ENCODE measurements around the gene UFC1.
A peak's percentile ranks its signal among the peaks of the same experiment; 100 is the strongest.

Gene UFC1

DNA sequence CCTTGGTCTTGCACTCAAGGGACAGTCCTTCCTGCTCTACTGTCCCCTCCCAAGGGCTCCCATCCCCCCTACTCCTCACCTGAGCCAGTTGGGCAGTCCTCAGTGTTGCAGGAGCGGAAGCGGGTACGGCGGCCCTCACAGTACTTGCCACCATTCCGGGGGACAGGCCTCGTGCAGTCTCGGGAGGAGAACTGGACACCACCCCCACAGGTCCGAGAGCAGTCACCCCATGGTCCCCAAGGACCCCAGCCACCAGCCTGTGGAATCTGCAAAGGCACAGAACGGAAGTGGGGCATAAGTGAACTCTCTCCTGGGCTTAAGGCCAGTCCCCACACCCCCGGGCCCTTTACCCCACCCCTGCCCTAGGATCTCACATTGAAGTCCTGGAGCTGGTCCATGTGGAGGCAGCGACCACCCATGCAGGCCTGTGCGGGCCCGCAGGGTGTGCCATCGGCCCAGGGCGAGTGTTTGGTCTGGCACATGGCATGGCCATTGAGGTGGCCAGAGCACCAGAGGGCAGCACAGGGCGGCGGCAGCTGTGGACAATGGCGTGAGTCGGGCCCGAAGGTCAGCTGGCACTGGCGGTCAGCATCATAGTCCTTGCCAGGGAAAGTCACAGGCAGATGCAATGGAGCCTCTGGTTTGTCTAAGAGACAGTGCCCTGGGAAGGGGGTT lies 39.9 kb downstream of the UFC1 start:
- no peak for DNase-seq (ENCODE audit: low spot score)

GRCh38 chr1:161195171-161195570 lies 41.4 kb downstream of the UFC1 start:
- DNase-seq (ENCODE audit: low spot score): no peak

- DNase-seq (ENCODE audit: low spot score): no peak
These were observed 42.3 kb downstream of the UFC1 start for GRCh38 chr1:161196111-161196510.

DNA sequence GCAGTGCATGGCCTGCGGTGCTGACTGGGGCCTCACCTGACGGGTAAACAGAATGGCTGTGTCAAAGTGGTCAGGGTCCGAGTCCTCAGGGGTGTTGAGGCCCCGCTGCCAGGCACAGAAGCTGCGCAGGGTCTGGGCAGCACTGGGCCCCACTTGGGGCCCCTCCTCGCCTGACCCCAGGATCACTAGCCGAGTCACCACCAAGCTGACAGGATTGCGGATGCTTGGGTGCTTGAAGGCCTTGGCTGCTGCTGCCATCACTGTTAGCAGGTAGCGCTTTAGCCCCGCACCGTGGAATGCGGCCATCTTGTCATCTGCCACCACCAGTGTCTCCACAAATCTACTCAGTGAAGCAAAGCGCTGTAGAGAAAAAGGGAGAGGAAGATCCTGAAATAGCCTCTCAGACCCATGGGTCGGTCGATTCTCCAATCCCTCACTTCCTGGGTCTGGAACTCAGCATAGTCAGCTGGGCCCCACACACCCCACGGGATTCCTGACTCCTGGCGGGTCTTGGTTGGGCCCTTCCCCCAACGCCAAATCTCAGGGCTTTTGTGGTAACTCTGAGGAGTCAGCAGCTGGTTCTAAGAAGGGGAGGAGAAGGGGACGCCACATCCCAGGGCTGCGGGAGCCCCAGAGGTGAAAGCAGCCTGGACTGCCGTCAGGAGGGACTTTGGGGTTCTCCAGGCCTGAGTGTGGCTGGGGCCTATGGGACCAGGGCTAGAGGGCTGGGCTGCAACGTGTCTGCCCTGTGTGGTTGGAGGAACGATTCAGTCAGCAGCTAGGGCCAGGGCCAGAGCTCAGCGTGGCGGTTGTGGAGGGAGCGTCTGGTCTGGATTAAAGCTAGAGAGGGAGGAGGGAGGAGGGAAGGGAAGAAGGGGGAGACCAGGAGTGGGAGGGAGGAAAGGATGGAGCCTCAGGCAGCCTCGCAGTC lies 43.0 kb downstream of the UFC1 start:
- no peak for DNase-seq (ENCODE audit: low spot score)

DNA sequence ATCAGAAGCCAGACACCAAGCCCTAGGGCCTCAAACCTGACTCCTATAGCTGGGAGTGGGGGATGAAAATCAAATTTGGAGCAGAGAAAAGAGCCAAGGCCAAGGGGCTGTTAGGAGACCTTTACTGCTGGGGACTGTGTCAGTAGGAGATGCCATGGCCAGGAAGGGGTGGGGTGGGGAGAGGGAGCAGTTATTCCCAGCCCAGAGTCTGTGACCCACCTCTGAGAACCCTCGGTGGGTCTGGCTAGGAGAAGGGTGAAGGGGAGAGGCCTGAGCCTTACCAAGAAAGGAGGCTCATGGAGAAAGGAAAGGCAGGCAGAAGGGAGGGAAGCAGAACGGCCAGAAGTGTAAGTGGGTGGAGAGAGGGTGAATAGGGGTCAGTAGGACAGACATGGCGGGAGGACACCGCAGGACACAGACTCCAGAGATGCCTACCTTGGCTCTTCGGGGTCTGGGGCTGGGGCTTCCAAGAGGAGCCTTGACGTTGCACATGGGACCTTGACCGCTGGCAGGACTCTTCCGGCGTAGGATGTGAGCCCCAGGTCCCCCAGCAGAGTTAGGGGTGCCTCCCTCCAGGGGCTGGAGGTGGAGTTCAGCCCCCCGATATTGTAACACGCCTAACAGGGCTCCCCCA lies 43.9 kb downstream of the UFC1 start:
- DNase-seq (ENCODE audit: low spot score): no peak

GRCh38 chr1:161198194-161198896 lies 44.6 kb downstream of the UFC1 start:
- DNase-seq (ENCODE audit: low spot score): no peak

DNA sequence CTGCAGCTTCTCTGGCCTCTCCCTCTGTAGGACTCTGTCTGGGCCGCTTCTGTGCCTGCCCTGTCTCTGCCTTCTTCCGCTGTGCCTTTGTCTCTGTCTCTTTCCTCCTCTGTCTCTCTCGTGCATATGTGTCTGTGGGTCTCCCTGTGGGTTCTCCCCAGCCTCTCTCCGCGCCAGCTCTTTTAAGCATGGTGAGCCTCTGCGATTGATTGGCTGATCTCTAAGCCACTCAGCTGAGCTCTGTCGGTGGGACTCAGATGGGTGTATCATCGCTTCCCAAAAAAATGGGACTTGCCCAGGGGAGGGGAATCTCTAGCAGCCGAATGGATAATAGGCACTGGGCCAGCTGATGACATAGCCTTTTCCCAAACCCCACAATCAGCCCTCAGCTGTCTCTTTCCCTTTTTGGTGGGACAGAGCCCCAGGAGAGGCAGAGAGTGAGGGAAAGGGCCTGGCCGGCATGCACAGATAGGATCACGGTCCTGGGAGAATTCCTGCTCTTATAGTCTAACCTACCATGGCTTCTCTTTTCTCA lies 45.2 kb downstream of the UFC1 start, which contains the start of gene ADAMTS4:
ADAMTS4 (minus strand) TSS at position 158 of the 535 bp plus-strand sequence. CDS start 427 bp downstream, outside the sequence.
- DNase-seq (ENCODE audit: low spot score): no peak

- no peak for DNase-seq (ENCODE audit: low spot score)
These were observed 45.8 kb downstream of the UFC1 start for GRCh38 chr1:161199506-161200139.

DNA sequence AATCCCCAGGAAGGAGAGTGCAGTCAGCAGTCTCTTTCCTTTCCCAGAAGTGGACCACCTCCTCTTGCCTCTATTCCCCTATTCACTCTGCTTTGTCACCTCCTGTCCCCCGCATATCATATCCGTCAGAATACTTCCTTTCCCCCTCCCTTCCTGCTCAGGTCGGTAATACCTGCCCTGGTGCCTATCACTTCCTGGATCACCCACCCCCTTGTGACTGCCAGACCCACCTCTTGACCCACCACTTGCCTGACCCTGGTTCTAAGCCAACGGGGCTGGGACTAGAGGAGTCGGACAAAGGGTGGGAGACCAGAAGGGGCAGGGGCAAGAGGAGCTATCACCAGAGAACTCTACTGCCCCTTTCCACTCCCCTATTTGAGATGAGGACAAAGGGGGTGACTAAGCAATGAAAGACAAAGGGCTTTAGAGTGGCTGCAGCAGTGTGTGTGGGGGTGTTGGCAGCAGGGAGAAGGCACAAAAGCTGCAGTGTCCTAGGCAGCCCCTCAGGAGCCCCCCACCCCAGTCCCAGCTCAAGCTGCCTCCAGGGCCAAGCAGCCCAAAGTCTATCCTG lies 46.7 kb downstream of the UFC1 start:
- no peak for DNase-seq (ENCODE audit: low spot score)

DNA sequence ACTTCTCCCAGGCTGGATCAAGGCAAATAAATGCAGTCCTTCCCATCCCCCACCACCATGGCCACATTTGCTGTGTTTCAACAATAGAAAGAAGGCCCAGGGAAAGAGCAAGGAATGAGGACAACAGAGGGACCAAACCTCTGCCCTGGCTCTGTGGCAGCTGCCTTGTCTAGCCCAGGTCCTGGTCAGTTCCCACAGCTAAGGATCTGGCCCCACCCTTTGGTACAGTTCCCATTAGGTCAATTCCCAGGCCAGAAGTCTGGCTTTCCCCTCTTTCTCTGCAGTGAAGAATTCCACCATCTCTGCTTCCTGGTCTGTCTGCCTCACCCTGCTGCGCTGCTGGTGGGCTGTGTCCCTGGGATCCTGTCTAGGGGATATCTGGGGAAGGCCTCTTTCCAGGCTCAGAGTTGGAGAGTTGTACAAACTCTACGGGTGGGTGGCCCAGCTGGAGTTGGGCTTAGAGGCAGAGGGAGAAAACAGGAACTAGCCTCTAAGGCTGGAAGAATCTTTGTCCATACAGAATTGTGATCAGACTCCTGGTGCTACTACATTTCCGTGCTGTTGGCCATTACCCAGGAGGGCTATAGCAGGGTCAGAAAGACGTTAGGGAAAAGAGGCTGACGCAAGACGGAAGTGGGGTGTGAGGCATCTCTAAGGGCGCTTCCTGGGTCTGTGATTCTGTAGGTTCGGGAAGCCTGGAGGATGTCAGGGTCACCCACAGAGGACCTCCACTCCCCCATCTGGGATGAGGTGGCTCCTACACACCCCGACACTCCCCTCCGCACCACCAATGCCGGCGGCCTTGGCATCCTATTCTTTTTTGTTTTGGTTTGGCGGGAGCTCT lies 47.4 kb downstream of the UFC1 start:
- no peak for DNase-seq (ENCODE audit: low spot score)

DNA sequence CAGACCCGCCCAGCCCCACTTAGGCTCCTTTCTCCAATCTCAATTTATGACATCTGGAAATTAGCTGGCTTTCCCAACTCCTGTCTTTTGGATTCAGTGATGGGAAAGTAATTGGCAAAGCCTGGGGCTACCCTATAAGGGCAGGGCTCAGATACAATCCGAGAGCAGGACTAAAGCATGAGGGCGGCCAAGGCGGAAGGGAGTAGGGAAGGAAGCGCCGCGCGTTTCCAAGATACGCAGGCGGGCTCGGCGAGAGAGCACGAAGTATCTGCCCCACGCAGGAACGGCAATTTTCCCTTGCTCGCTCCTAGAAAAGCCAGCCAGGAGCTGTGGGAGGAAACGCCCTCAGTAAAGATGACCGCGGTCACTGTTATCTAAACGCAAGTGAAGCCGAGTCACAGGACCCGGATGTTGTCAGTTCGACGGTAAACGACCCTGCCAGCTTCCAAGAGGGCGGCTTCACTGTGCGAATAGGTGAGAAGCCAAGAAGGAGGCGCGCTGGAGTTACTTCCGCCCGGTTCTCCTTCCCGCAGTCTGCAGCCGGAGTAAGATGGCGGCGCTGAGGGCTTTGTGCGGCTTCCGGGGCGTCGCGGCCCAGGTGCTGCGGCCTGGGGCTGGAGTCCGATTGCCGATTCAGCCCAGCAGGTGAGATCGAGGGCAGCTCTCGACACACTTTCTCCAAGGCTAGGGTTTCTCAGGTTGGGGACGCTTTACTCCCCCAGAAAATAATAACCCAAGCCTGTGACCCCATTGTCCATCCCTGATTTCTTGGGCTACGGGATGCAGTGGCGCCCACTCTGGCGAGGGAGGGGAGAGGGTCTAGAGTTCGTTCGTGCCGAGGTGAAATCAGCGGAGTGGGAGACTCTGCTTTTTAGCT lies 48.3 kb downstream of the UFC1 start, which contains the start of gene NDUFS2:
NDUFS2 (plus strand) TSS at position 532 of the 877 bp plus-strand sequence; CDS start at position 551, 19 bp downstream.
- DNase-seq (ENCODE audit: low spot score): peak; percentile 87

- DNase-seq (ENCODE audit: low spot score): no peak
These were observed 52.8 kb downstream of the UFC1 start for GRCh38 chr1:161206411-161207140.

GRCh38 chr1:161207173-161207572 lies 53.4 kb downstream of the UFC1 start:
- DNase-seq (ENCODE audit: low spot score): no peak

All from HuH-7.5 (cell line).